HG03066 (cell line): ENCODE data around the gene GPM6B.

ENCODE experiments used
- ATAC-seq: cut with Tn5 transposase; IDR thresholded peaks from one replicate; pipeline ENCODE4 v1.9.1; 2021; ENCODE audit warnings: low read depth; ENCODE audit not compliant: unreplicated experiment

GPM6B gene, protein sequence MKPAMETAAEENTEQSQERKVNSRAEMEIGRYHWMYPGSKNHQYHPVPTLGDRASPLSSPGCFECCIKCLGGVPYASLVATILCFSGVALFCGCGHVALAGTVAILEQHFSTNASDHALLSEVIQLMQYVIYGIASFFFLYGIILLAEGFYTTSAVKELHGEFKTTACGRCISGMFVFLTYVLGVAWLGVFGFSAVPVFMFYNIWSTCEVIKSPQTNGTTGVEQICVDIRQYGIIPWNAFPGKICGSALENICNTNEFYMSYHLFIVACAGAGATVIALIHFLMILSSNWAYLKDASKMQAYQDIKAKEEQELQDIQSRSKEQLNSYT

DNA sequence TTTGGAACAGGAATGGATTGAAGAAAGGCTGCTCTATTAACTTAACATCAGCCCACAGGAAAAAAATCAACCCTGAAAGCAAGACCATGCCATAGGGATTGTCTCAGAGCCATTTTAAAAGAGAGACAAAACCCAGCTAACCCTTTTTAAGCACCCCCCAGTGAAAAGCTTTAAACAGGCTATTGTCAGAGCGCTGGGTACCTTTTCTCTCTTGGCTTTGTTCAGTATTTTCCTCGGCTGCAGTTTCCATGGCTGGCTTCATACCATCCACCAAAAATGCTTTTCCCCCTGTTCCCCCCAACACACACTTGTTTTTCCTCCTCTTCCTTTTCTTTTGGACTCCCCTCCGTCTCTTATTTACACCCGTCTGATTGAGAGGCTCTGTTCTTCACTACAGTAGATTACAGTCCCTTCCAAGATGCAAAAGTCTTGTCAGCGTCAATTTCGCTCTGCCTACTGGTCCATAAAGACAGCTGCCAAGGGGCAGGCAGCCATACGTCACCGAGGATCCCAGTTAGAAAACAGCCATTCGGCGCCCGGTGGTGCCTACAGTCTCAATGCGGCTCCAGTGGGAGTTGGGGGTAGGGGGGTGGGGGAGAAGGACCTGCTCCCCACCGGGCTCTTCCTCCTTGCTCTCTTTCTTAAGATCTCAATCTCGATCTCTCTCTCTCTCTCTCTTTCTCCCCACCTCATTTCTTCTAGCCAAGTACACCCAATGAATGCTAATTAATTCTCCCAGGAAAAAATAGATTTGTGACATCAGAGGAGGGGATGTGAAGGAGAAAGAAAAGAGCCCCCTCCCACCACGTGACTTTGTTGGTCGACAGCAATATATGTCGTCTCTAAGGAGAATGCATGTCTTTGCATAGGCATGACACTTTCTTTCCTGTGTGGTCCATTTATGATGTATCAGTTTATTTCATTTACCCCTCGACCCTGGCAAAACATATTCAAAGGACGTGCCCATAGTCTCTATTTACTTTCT is at the start of gene GPM6B:
GPM6B (minus strand) TSS at position 451 of the 985 bp plus-strand sequence; CDS start at position 262, 189 bp downstream.
- ATAC-seq, result no peak

DNA sequence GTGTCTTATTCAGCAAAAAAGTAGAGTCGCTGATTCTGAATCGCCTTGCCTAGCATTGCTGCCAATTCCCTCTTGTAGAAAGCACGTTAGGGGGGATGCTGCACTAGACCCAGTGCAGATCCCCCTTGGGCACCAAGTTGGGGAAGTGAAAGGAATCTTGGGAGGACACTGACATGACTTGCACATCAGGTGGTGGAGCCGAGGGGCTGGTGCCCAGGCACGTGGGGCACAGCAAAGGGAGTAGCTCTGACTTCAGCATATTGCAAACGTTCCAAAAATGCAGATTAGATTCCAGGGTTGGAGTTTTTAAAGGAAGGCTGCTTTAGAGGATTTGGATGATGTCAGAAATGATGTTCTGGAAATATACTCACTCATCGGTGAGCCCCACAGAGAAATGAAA is 47.4 kb upstream of the GPM6B start:
- no peak for ATAC-seq

DNA sequence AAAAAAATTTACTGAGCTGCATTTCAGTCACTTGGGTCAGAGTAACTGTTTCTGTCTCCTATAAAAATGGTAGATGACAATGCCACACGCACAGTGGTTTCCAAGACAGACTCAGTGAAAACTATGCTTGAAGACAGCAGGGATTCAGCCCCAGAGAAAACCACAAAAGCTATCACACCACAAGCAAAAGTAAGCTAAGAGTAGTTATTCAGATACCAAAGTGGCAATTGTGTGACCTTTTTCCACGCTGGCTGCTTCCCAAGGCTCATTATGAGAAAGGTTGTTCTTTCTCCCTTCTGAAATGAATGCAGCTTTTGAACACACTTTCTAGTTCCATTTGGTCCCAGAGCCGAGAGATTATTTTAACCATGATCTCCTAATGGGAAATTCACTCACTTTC is 46.4 kb upstream of the GPM6B start:
- no peak for ATAC-seq

DNA sequence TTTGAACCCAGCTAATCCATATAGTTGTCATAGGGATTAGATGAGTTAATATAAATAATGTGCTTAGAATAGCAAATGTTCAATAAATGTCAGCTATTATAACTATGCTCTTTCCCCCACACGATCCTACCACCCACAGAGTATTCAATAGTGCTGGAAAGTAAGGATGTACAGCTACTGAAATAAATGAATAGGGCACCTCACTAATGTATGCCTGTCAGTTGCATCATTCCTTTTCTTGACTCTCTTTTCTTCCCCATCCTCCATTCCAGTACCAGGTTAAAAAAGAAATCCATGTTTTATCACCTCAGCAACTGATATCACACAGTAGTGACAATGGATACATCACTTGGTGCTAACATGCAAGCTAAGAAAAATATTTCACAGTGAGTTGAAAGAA is 42.8 kb upstream of the GPM6B start:
- ATAC-seq, result no peak

DNA sequence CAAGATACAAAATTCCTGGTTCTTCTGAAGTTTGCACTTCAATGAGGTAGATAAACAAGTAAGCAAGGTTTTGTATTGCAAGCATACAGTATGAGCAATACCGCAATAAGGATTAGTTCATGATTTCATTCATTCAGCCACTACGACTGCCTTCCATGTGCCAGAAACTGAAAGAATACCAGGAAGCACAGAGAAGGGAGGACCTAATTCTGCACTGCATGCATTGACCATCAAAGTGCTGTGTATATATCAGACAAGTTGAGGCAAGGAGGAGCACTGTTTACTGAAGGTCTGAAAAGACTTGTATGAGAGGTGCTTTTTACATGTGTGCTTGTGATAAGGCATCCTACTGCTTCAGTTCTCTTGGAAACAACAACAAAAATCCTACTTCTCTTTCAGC is 40.9 kb upstream of the GPM6B start:
- ATAC-seq, result no peak

DNA sequence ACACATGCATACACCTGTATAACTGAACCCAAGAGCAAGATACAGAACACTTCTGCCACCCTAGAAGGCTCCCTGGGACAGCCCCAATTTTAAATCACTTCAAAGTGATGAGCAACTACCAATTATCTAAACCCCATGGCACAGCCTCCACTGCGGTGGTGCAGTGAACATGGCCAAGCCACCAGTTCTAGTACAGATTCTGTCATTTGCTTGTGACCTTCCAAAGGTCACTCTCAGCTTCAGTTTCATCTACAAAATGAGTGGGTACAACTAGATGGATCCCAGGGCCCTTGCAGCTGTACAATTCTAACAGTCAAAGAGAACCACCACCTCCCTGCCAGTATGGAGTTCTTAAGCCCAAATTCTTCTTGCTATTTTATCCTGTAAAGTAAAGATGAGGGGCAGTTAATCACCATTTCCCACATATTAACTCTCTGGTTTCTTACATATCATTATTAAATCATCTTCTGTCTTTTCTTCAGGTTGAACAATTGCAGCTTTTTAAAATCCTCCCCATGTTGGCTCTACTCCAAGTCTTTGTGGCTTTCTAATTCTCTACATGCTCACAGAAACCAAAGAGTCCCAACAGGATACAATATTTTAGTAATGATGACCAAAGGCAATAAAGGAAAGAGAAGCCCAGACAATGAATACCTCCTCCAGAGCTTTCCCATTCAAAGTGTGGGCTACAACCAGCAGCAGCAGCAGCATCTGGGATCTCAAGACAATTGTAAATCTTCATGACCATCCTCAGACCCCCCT is 39.0 kb upstream of the GPM6B start:
- ATAC-seq, result no peak

DNA sequence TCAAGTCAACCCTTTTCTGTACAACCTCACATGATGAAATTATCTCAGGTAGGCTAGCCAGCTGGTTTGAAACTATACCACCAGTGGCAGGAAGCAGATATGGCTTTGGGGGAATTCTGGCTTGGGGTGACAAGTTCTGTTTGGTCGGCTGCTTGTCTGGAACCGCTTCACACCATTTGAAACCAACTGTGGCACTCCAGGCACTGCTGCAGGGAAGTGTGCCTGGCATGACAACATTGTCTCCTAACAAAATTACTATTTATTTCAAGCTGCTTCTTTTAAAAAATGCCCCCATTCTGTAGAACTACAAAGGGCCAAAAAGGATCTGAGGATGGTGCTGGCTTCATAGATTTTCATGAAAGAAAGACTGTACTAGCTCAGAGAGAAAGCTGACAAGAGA is 37.1 kb upstream of the GPM6B start:
- no peak for ATAC-seq

DNA sequence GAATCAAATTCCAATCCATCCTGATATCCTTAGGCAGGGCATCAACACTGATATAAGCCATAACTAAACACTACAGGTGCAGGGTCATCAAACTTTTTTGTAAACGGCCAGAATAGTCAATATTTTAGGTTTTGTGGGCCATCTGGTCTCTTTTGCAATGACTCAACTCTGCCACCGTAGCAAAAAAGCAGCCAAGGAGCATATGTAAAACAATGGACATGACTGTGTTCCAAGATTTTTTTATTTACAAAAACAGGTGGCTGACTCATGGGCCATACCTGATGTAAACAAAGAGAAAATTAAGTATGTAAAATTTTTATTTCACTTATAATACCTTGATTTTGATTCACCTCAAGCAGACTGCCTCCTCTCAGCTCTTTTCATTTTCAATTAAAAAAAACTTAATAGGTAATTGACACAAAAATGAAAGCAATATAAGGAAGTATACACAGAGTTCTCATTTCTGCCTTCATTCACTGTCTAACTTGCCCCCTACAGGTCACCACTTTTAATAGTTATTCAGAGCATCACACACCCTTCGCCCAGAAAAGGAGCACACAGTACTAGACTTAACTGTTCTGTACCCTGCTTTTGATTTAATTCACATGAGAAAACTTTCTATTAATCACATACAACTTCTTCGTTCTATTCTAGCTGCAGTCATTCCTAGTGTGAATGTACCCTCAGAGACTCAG is 35.3 kb upstream of the GPM6B start:
- ATAC-seq, result peak; percentile 85

DNA sequence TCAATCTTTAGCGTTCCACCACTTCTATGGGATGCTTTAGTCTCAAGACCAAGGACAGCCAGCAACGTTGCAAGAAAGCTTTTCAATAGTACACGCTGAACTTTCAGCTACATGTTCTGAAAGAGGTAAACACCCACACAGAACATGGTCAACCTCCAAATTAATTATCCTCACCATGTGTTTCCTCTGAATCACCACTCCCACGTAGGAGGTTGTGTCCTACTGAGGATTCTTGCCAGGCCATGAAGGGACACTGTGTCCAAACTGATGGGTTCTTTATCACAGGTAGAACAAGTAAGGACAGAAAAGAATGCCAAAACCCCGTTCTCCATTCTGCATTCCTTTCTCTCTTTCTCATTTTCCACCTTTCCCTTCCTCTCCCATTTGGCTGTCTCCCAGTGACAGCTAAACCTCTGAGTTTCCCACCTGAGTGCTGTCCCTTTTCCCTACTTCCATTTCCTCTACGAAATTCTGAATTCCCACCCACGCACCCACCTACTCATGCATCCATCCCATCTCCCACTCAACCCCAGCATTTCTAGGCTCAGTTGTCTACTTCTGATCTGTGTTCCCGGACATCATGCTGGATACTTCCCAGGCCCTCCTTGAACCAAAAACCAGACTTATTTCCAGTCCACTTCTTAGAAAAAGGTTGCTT is 29.0 kb upstream of the GPM6B start:
- ATAC-seq, result no peak

DNA sequence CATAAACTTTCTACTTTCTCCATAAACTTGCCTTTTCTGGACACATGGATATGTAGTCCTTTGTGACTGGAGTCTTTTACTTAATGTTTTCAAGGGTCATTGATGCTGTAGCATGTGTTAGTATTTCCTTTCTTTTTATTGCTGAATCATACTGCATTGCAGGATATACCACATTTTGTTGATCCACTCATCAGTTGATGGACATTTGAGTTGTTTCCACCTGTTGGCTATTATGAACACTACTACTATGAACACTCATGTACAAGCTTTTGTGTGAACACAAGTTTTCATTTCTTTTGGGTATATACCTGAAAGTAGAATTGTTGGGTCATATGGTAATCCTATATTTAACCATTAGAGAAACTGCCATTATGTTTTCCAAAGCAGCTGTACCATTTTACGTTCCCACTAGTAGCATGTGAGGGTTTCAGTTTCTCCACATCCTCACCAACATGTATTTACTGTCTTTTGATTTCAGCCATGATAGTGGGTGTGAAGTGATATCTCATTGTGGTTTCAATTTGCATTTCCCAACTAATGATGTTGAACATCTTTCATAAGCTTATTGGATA is 26.3 kb upstream of the GPM6B start:
- no peak for ATAC-seq

DNA sequence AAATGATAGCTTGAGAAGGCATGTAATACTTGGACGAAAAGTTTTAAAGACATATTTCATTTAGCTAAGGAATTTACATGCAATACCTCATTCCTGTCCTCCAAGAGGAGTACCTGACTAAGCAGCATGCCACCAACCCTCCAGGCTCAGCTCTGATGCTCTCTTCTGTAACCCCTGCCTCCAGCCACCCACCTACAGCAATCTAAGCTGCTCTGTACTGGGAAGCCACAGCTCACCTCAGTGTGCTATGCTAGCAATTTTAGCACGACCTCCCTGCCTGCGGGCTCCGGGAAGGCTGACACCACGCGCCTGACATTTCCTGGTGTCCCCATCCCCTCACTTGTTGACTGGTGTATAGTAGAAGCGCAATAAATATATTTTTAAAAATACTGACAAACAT is 23.2 kb upstream of the GPM6B start:
- no peak for ATAC-seq

DNA sequence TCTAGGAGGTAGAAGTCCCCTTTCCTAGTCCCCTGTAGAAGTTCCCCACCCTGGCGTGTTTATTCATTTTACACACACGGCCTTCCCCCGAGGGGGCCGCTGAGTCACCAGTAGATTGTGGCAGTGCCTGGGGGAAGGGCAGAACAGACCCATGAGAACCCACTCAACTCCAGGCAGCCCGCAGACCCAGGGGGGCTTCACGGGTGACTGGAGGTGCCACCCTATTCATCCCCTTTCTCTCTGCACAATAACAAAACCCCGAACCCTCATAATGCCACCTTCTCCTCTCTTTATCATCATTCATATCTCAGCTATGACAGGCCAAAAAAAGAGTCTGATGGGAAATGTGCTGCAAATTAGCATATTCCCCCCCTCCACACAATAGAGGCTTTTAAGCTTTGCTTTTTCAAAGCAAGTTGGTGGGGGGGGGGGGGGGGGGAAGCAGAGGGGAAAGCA is 20.4 kb upstream of the GPM6B start:
- ATAC-seq, result no peak

DNA sequence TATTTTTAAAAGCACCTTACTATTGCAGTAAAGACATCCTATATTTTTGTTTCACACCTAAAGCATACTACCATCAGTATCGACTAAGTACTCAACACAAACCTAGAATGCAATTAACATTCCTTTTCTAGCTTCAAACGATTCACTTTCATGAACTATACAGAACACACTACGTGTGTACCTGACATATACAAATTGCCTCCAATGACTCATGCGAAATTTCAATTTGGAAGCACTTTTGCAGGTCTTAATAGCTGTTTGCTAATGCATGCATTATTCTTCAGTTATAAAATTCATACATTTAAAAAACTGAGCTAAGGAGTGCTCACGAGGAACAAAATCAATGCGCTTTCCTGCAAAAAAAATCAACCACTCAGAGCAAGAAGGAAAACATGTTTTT is 19.7 kb upstream of the GPM6B start:
- no peak for ATAC-seq

DNA sequence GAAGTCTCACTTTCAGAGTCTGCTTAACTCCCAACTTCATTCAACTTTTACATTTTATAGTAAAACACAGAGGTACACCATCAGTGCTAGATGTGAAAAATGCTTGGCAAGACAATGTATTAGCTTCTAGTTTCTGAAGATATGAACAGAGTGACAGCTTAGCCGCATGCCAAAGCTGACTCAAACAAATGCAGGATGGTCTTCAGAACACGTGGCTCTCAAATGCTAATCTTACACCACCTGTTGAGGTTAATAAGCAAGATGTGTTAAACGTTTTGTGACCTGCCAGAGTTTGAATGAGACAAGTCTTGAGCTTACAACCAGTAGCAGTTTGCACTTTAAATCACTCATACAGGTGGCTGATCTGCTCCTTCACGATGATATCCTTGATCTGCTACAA is 18.9 kb upstream of the GPM6B start:
- ATAC-seq, result no peak

DNA sequence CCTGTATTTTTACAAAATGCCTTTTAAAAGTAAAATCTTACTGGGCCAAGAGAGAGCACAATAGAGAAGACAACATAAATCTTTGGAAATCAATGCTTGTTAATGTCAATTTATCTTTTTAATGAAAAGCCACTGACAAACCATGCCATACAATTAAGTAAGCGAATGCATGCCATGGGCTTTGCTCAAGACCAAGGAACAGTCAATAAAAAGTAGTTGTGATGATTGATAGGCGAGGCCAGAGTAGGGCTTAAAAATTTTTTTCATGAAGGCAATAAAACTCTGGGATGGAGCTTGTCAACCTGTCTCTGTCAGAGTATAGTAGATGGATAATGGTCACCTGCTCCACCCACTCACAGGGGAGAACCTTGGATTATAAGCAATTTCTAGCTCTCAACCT is 17.5 kb upstream of the GPM6B start:
- ATAC-seq, result no peak

DNA sequence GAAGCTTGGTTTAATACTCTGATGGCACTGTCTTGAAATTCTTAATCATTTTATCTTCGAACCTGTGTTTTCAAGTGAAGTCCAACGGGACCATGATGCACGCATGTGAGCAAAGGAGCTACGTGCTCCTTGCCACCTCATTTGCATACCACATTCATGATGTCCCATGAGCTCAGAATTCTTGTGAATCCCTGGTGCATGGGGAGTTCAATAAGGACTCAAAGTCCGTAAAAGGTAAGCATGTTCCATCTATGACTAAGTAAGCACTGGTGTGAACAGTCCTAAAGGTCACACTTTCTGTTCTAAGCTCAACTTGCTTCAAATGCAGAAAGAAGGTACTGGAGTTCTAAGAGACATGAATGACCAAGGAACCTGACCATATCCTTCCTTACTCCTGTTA is 13.1 kb upstream of the GPM6B start:
- no peak for ATAC-seq

DNA sequence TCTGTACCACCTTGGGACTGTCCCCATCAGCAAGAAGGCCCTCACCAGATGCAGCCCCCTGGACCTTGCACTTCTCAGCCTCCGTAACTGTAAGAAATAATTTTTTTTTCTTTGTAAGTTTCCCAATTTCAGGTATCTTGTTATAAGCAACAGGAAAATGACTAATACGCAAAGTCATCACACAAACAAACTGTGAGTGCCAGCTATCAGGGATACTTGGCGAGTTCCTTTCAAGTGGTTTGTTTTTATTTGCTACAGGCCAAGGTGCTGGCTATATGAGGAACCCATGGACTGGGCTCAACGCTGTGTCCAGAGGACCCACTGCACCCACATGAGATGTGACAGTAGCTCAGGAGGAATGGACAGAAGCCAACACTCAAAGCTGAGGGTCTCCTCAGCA is 11.5 kb upstream of the GPM6B start:
- ATAC-seq, result no peak

DNA sequence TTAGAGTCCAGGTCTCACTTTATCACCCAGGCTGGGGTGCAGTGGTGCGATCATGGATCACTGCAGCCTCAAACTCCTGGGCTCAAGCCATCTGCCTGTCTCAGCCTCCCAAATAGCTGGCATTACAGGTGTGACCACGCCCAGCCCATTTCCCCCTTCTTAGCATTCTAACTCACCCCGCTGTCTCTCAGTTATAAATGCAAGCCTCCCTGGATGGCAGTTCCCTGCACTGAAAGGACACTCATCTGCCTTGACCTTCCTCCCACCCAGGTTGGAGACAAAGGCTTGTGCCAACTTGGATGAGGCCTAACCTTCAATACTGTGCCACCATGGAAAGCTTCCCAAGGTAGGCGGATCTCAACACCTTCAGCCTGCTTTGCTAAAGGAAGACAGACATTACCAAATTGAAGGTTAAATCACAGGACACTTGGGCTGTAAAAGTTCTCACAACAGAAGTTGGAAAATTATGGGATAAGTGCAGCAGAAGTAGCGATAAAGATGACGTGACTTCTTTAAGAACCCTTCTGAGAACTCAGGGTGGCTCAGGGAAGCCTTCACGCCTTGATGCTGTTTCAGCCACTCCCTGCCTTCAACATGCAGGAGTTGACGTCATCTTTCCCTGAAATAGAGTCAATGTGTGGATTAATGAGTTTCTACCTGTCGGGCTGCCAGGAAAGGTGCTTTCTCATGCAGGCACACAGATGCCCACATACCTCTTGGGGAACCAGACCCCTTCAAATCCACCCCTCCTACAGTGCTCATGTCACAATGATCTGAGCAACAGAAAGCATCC is 10.6 kb upstream of the GPM6B start:
- no peak for ATAC-seq

DNA sequence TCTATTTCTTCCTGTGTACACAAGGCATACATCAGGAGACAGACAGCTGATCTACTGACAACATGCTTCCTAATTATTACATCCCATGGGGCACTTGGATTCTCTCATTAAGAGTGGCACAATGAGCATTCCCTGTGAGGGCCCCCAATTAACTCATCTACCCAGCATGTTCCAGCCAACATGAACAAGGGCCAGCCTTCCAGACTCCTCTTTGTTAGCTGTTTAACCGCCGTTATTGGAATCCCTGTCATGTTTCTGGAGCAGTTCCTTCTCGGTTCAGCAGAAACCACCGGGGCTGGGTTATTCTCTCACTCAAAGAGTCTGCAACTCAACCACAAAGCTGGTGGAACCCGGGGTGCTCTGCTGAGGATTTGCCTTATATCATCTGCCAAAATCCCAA is 9.9 kb upstream of the GPM6B start:
- ATAC-seq, result no peak
